Mesodermal cell (in vitro differentiated cells): ENCODE data around the gene HLF.

Experiments used
- H3K27ac ChIP-seq: 2 replicates; pipeline ENCODE4 v1.7.0; 2013; ENCODE audit warnings: mild to moderate bottlenecking, low read depth, low read length, moderate library complexity; ENCODE audit not compliant: severe bottlenecking
- H3K36me3 ChIP-seq: 2 replicates; pipeline ENCODE4 v1.7.1; 2013; ENCODE audit warnings: mild to moderate bottlenecking, low read length, moderate library complexity; ENCODE audit not compliant: control insufficient read depth, insufficient read depth
- H3K4me1 ChIP-seq: one replicate; pipeline ENCODE4 v1.7.1; 2013; ENCODE audit warnings: mild to moderate bottlenecking, low read length; ENCODE audit not compliant: insufficient read depth, control insufficient read depth, poor library complexity, severe bottlenecking
- H3K4me3 ChIP-seq: 2 replicates; pipeline ENCODE4 v1.7.0; 2013; ENCODE audit warnings: low read length, control low read depth, mild to moderate bottlenecking; ENCODE audit not compliant: insufficient read depth, poor library complexity, severe bottlenecking; ENCODE audit errors: extremely low read depth
- H3K9me3 ChIP-seq: 2 replicates; pipeline ENCODE4 v1.7.1; 2013; ENCODE audit warnings: mild to moderate bottlenecking, low read length, moderate library complexity; ENCODE audit not compliant: control insufficient read depth
- WGBS, 2 experiments: methylation state at CpG; one replicate each; pipeline ENCODE4 v1.1.5; 2013; ENCODE audit warnings: missing lambda C conversion rate in 2 of 2; ENCODE audit not compliant: insufficient coverage in 2 of 2; 5-methylcytosine and 5-hydroxymethylcytosine counted together

Gene HLF

GRCh38 chr17:55346658-55347057 is 81.9 kb downstream of the HLF start:
- Histone ChIP-seq H3K36me3 (no peaks in the 10 kb centered on the region), H3K9me3 (peaks cover 3% of the 10 kb centered on the region), H3K27ac (no peak overlapping the region), H3K4me3 (no peak overlapping the region), H3K4me1 (no peaks in the 10 kb centered on the region)
- WGBS, 2 experiments: 57% methylated on average over 1 of the region's 1 CpG; no CpG with 5 or more reads in 1 of the 2 experiments

DNA sequence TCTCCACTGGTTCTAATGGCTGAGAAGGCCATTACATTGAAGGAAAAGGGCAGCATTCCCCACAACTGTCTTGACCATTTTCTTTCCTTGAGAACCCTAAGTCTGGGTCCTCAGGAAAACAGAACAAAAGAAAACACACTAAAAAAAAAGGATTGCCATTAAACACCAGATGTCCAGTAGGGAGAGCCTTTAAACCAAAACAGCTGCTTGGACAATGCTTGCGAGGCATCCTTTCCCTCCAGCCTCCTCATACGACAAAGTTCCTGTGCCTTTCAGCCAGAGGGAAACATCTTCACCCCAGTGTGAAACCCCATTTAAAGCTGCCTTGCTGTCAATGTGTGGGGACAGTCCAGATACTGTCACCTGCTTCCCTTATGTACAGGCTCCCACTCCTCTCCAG is 82.6 kb downstream of the HLF start:
- peaks cover 3% of the 10 kb centered on the region for H3K9me3 ChIP-seq
- H3K4me1 ChIP-seq: no peaks in the 10 kb centered on the region
- 85 to 100% methylated on average over 2 of the region's 2 CpGs for WGBS, 2 experiments
- H3K36me3 ChIP-seq: no peaks in the 10 kb centered on the region
- H3K4me3 ChIP-seq: no peak overlapping the region
- H3K27ac ChIP-seq: no peak overlapping the region

- WGBS, 2 experiments: 33 to 39% methylated on average over 8 of the region's 10 CpGs
These were observed 84.1 kb downstream of the HLF start for GRCh38 chr17:55348749-55349354.

GRCh38 chr17:55350825-55351205 is 86.1 kb downstream of the HLF start:
- Histone ChIP-seq H3K27ac (no peak overlapping the region), H3K4me1 (no peaks in the 10 kb centered on the region), H3K4me3 (no peak overlapping the region), H3K9me3 (peaks cover 3% of the 10 kb centered on the region), H3K36me3 (no peaks in the 10 kb centered on the region)
- WGBS, 2 experiments: 80% methylated on average over 1 of the region's 2 CpGs; no CpG with 5 or more reads in 1 of the 2 experiments

More at GRCh38 chr17:55348749-55349354, 84.1 kb downstream of the HLF start:
- Histone ChIP-seq H3K4me1 (no peaks in the 10 kb centered on the region), H3K36me3 (no peaks in the 10 kb centered on the region), H3K27ac (no peak overlapping the region), H3K4me3 (no peak overlapping the region), H3K9me3 (peaks cover 3% of the 10 kb centered on the region)

DNA sequence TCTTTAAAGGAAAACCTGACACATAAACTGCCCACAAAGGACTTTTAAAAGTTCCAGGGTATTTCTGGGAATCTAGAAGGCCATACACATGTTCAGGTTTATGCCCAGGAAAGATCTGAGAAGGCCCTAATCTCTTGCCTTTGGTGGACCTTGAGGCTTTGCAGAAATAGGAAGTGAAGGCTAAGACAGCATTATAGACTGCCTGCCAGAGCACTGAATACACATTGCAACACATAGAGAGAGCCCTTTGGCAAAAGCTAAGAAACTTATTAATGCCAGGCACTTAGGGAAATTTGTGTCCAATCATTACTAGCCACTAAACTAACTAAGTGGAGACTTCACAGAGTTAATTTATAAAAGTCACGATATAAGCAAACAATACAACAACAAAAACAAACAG is 86.5 kb downstream of the HLF start:
- no peaks in the 10 kb centered on the region for H3K4me1 ChIP-seq
- H3K9me3 ChIP-seq: peaks cover 3% of the 10 kb centered on the region
- no peak overlapping the region for H3K4me3 ChIP-seq
- no peak overlapping the region for H3K27ac ChIP-seq
- no peaks in the 10 kb centered on the region for H3K36me3 ChIP-seq
- WGBS, 2 experiments: 100% methylated on average over 1 of the region's 1 CpG; no CpG with 5 or more reads in 1 of the 2 experiments

DNA sequence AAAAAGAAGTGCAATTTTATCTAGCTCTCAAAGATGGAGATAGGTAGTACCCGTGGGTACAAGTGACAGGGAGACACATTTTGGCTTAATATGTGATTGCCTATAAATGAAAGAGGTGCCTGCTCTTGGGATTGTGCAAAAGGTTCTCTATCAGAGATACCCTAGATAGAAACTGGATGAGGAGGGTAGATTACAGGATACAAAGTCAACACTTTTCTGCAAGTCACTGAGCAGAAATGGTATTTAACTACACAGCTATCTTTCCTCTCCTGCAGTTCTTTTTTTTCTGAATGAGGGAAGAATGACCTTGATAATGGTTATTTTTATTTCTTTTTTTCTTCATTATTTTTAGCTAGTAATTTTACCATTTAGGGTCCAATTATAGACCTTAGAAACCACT is 89.2 kb downstream of the HLF start:
- Histone ChIP-seq H3K4me3 (no peak overlapping the region), H3K9me3 (no peaks in the 10 kb centered on the region), H3K4me1 (no peaks in the 10 kb centered on the region), H3K36me3 (no peaks in the 10 kb centered on the region), H3K27ac (no peak overlapping the region)
- 60 to 100% methylated on average over 1 of the region's 1 CpG for WGBS, 2 experiments

GRCh38 chr17:55354941-55355340 is 90.2 kb downstream of the HLF start:
- no peaks in the 10 kb centered on the region for H3K9me3 ChIP-seq
- H3K4me1 ChIP-seq: no peaks in the 10 kb centered on the region
- H3K36me3 ChIP-seq: no peaks in the 10 kb centered on the region
- WGBS, 2 experiments: no CpG with 5 or more reads among the region's 2 CpGs
- no peak overlapping the region for H3K27ac ChIP-seq
- no peak overlapping the region for H3K4me3 ChIP-seq

DNA sequence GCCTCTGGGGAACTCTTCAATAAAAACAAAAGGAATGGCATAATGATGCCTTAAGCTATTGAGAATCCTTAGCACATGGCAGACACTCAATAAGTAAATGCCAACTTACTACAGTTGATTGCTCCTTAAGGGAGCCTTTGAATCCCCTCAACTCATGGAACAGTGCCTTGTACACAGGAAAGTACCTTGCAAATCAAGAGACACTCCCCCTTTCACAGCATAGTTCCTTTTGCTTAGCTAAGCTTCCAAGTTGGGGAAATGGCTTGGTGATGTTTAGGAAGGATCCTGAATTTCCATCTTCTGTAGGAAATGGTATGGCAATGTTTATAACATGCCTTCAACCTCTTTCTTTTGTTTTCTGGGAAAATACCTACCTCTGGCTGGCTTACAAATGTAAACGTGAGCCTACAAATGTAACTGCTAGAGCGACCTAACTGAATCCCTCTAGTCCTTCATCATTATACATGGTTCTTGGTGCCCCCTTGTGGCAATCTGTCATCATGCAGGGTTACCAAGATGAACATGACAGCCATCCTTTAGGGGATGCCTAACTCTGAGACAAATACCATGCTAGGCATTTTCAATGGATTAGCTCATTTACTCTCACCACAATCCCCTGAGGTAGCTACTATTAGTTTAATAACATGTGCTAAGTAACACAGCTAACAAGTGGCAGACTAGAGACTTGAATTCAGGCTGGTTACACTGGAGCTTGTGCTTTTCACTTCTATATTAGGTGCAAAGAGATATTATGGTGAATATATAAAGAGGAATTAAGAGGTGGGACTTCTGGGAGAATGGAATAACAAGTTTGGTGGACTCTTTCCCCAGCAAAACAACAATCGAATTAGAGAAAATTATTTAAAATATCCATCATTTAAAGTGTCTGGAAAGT is 91.9 kb downstream of the HLF start:
- 0 to 14% methylated on average over 2 of the region's 3 CpGs for WGBS, 2 experiments
- H3K27ac ChIP-seq: no peak overlapping the region
- H3K9me3 ChIP-seq: peaks cover 8% of the 10 kb centered on the region
- no peaks in the 10 kb centered on the region for H3K4me1 ChIP-seq
- H3K36me3 ChIP-seq: no peaks in the 10 kb centered on the region
- H3K4me3 ChIP-seq: no peak overlapping the region

DNA sequence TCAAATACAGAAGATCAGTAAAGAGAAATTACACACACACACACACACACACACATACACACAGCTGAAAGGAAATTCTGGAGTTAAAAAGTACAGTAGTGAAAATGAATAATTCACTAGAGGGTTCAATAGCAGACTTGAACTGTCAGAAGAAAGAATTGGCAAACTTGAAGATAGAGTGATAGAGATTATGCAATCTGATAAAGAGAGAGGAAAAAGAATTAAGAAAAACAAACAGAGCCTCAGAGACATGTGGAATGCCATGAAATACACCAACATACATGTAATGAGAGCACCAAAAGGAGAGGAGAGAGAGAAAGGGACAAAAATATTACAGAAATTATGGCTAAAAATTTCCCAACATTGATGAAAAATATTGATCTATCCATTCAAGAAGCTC is 96.2 kb downstream of the HLF start:
- Histone ChIP-seq H3K27ac (no peak overlapping the region), H3K36me3 (no peaks in the 10 kb centered on the region), H3K9me3 (peaks cover 8% of the 10 kb centered on the region), H3K4me3 (no peak overlapping the region), H3K4me1 (no peaks in the 10 kb centered on the region)

DNA sequence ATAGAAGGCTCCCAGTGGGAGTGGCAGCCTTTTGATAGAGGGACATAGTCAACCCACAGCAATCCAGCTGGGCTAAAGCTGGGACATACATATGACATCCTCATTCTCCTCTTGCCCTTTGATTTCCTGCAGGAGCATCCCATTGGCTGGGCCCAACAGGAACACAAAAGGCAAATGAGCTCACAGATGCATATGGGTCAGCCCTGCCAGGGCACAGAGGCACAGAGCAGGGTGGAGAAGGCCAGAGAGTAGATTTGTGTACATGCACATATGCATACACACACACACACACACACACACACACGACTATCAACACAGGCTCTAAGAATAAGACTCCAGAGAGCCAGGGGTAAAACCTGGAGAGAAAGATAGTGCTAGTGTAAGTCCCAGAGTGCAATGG is 98.3 kb downstream of the HLF start:
- WGBS, 2 experiments: no CpG with 5 or more reads among the region's 1 CpG
- Histone ChIP-seq H3K9me3 (peaks cover 8% of the 10 kb centered on the region), H3K27ac (no peak overlapping the region), H3K36me3 (no peaks in the 10 kb centered on the region), H3K4me1 (no peaks in the 10 kb centered on the region), H3K4me3 (no peak overlapping the region)

- WGBS, 2 experiments: 90 to 93% methylated on average over 1 of the region's 1 CpG
- Histone ChIP-seq H3K4me3 (no peak overlapping the region), H3K36me3 (no peaks in the 10 kb centered on the region), H3K4me1 (no peaks in the 10 kb centered on the region), H3K27ac (no peak overlapping the region), H3K9me3 (peaks cover 5% of the 10 kb centered on the region)
These were observed 101.3 kb downstream of the HLF start for GRCh38 chr17:55366020-55366481.
